ENCODE data around the gene PIWIL4.

PIWIL4 gene

DNA sequence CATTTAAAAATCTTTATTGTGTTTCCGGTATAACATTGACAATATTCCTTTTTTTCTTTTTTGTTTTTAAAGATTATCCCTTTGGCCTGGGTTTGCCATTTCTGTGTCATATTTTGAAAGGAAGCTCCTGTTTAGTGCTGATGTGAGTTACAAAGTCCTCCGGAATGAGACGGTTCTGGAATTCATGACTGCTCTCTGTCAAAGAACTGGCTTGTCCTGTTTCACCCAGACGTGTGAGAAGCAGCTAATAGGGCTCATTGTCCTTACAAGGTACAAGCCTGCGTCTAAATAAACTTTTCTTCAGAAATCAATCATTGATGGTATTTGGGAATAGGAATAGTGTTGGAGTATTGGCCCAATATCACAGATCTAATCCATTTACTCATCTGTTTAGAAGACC, 19.8 kb downstream of the PIWIL4 start:
- TF ChIP-seq GATA3 (IDR thresholded peaks at IDR 0.05; ENCODE audit: low read depth, low read length) = no peak
- TF ChIP-seq GATA2 (IDR thresholded peaks at IDR 0.05; ENCODE audit: low read depth, low read length) = no peak

DNA sequence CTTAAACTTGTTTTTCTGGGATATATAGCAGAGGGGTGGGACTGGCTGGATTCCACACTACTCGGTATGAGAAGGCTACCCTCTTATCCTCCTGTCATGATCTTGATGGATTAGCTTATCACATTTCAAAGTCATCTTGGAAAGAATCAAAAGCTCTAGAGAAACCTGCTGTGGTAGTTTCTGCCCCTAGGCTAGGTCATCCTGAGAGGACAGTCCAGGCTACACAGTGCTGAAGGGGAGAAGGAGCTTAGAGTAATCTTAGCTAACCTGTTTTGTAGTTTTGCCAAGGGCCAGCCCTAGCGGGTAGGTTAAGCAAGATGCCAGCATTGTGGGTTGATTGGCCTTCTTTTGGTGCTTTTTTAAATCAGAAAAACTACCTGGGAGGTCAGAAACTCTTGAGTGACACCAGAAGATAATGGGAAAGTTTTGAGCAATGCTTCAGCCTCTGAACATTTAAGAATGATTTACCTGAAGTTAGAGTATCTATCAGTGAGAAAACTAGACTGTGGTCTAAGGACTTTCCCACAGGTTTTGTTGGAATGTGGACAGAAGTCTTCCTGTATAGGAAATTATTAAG, 21.3 kb downstream of the PIWIL4 start:
- TF ChIP-seq GATA2 (IDR thresholded peaks at IDR 0.05; ENCODE audit: low read depth, low read length) (no peak), GATA3 (IDR thresholded peaks at IDR 0.05; ENCODE audit: low read depth, low read length) (no peak)

DNA sequence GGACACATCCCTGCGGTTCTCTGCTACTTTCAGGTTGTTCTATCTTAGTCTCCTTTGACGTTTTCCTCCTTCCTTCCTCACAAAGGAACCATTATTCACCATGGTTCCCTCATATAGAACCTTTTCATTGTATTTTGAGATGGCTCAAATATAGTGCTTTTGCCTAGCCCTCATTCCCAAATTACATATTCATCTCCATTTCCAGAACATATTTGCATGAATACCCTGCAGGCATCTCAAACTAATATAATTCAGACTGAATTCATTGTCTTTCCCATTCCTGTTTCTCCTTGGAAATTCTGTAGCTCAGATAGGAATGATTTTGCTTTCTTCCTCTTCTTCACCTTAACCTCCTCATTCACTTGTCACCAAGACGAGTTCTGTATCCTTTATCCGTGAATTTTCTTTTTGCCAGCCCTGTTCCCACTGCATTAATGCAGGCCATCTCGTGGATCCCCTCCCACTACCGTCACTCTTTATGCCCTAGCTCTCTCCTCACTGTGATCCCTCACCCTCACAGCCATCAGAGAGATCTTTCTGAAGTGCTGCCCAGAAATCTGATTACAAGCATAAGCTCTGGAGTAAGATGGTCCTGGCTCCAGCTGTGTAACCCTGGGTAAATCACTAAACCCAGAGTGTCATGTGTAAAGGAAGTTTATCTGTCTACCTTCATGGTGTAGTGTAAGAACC, 23.3 kb downstream of the PIWIL4 start:
- TF ChIP-seq GATA3 (IDR thresholded peaks at IDR 0.05; ENCODE audit: low read depth, low read length) (no peak), GATA2 (IDR thresholded peaks at IDR 0.05; ENCODE audit: low read depth, low read length) (no peak)

DNA sequence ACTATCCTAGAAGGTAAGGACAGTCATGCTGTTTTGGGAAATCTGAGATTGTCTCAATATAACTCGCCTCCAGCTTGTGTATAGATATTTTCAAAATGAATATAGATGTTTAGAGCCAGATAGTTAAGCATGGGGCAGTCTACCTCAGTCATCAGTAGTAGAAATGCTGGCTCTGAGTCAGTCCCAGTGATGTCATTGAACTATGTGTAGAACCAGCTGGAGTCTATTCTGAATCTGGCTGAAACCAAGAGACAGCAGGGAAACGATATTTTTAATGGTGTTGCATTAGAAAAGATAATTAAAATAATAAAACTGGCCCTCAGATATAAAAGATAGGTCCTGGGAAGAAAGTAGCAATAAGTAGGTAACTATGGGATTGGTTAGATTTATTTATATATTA, 25.9 kb downstream of the PIWIL4 start:
- TF ChIP-seq GATA2 (IDR thresholded peaks at IDR 0.05; ENCODE audit: low read depth, low read length) (no peak), GATA3 (IDR thresholded peaks at IDR 0.05; ENCODE audit: low read depth, low read length) (no peak)

DNA sequence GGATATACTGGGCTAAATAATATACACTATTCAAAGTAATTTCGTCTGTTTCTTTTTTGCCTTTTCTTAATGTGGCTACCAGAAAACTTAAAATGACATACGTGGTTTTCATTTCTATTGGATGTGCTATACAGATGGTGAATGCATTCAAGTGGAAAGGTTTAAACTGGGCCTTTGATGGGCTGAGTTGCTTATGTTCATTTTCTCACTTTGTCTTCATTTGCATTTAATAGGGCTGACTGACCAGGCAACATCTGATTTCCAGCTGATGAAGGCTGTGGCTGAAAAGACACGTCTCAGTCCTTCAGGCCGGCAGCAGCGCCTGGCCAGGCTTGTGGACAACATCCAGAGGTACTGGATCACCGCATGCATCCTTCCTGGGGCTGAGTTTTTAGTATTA, 27.9 kb downstream of the PIWIL4 start:
- TF ChIP-seq GATA3 (IDR thresholded peaks at IDR 0.05; ENCODE audit: low read depth, low read length) (no peak), GATA2 (IDR thresholded peaks at IDR 0.05; ENCODE audit: low read depth, low read length) (no peak)

DNA sequence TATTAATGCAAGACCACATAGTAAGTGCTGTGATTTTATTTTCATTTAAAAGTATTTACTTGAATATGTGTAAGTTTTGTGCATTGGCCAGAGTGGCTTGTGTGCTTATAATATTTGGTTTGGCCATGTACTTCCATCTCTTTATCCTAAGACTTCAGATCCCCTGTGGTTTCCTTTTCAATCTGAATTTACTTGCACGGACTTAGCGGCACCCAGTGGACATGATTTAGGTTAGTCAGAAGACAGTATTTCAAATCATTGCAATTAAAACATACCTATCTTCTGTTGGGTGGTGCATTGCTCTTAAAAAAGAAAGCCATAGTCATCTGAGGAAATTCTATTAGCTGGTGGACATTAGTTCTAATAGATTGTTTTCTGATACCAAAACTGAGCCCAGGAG, 30.7 kb downstream of the PIWIL4 start:
- TF ChIP-seq GATA2 (IDR thresholded peaks at IDR 0.05; ENCODE audit: low read depth, low read length) (no peak), GATA3 (IDR thresholded peaks at IDR 0.05; ENCODE audit: low read depth, low read length) (no peak)

DNA sequence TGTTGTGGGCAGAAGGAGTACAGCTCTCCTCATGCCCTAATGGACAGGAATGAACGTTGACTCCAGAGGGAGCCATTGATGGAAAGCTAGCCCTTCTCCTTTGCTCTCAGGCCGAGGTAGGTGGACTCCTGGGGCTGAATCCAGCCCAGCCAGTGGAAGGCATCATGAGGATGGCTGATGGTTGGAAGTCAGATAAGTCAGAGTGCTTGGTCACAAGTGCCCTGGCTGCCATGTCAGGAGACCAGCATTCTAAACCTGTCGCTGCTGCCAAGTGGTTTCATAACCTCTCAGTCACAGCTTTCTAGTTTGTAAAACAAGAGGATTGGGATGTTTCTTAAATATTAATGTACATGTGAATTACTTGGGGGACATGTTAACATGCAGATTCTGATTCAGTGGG, 32.3 kb downstream of the PIWIL4 start:
- TF ChIP-seq GATA2 (IDR thresholded peaks at IDR 0.05; ENCODE audit: low read depth, low read length) (no peak), GATA3 (IDR thresholded peaks at IDR 0.05; ENCODE audit: low read depth, low read length) (no peak)

DNA sequence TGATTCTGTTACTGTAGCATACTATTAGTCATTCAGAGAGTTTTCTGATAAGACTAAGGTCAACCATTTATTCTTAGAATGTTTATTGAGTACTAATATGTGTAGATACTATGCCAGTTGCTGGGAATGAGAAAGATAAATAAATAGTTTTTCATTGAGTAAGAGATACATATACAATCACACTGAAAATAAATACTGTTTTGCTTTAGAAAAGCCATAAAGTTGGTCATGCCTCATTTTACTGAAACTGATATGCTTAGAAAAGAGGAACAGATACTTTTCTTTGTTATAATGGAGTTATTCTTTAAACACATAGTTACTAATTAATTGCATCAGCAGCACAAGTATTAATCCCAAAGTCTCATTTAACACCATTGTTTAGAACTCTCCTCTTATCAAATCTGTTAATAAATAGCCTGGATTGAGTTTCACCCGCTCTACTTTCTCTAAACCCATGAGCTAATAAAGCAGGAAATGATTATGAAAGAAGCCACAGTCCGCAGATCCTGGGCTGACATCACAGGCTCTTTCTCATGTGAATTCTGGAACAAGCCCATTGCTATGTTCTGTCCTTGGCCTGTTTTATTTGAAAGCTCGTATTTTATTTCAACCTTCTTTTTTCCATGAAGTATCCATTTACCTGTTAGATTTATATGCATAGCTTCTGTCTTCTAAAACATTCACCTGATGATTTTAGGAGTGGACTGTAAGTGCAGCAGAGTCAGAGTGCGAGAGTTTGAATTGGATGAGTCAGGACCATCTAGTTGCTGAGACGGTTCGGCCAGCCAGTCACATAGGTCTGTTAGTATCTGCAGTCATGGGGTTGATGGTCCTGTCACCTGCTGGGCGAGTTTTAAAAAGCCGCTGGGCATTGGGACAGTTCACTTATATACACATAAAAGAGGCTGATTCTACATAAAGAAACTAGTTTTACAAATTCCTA, 35.5 kb downstream of the PIWIL4 start:
- TF ChIP-seq GATA2 (IDR thresholded peaks at IDR 0.05; ENCODE audit: low read depth, low read length) = no peak

DNA sequence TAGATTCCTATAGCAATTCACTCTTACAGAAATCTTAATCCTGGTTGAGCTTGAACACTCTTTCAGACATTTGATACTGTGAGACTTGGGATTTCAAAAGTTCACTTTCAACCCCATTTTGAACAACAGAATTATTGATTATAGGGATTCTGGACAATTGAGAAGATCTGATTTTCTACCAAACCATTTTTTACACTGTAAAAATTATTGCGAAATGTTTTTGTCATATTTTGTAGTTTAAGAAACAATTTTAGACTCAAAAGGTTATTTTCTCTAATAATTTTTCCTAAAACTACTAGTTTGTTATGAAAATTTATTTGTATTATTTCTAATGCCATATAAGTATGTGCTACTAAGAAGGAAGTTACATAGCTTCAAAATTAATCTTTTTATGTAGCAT, 36.4 kb downstream of the PIWIL4 start:
- TF ChIP-seq GATA2 (IDR thresholded peaks at IDR 0.05; ENCODE audit: low read depth, low read length) = no peak
- TF ChIP-seq GATA3 (IDR thresholded peaks at IDR 0.05; ENCODE audit: low read depth, low read length) = no peak

DNA sequence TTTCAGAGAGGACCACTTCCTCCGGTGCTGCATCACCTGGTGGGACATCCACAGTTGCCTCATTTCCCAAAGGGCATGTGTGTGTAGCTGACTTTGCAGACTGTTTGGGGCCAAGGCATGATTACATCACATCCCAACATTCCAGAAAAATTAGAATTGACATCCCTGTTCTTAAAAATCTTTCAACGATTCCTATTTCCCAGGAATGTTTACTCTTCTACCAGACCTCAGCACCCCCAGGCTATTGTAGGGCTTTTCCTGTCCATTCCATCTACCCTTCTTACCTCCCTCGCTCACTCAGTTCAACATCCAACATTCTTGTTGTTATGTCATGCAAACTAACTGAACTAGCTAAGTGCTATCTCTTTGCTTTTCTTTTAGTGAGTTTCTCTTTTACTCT, 37.3 kb downstream of the PIWIL4 start:
- TF ChIP-seq GATA2 (IDR thresholded peaks at IDR 0.05; ENCODE audit: low read depth, low read length) (no peak), GATA3 (IDR thresholded peaks at IDR 0.05; ENCODE audit: low read depth, low read length) (no peak)

DNA sequence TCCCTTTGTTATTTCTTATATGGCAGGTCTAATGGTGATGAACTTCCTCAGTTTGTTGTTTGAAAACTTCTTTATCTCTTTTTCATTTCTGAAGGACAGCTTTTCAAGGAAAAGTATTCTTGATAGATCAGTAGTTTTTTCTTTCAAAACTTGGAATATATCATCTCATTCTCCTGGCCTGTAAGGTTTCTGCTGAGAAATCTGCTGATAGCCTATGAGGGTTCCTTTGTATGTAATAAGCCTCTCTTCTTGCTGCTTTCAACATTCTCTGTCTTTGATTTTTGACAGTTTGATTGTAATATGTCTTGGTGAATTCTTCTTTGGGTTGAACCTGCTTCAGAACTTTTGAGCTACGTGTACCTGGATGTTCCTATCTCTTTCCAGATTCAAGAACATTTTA, 46.0 kb downstream of the PIWIL4 start:
- TF ChIP-seq GATA3 (IDR thresholded peaks at IDR 0.05; ENCODE audit: low read depth, low read length) = no peak
- no peak for TF ChIP-seq GATA2 (IDR thresholded peaks at IDR 0.05; ENCODE audit: low read depth, low read length)

DNA sequence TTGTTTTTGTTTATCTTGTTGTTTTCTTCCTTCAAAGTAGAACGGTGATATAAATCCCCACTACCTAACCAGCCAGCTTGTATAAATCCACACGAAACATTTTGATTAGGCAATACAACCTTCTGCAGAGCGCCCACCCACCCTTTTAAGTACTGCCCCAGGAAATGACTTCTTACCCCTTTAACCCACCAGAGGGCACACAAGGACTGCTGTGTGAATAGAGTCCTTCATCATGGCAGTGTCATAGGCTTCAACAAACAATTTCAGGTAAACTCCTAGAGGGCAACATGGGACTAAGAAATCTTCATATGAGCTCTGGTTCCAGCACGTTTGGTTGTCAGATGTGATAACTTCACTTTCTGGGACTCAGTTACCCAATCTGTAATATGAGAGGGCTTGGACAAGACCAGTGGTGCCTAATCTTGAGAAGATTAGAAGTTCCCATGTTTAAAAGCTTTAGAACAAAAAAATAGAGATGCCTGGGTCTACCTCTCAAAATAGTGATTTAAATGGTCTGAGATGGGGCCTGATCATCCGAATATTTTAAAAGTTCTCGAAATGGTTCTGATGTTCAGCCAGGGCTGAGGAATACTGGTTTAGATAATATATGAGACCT, 56.1 kb downstream of the PIWIL4 start:
- TF ChIP-seq GATA2 (IDR thresholded peaks at IDR 0.05; ENCODE audit: low read depth, low read length) (no peak), GATA3 (IDR thresholded peaks at IDR 0.05; ENCODE audit: low read depth, low read length) (no peak)

DNA sequence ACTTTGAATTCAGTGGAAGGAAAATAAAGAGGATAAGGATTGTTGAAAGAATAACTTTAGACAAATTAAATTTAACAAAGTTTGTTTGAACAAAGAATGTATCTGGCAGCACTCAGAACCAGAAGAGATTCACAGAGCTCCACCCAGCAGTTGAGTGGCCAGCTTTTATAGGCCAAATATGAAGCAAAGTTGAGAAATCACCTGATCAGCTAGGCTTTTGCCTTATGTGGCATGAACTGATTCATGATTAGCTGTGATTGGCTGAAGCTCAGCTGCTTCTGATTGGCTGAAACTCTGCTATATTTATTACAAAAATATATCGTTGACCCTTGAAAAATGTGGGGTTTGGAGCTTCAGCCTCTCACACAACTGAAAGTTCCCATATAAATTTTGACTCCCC, 62.6 kb downstream of the PIWIL4 start:
- TF ChIP-seq GATA2 (IDR thresholded peaks at IDR 0.05; ENCODE audit: low read depth, low read length) (no peak), GATA3 (IDR thresholded peaks at IDR 0.05; ENCODE audit: low read depth, low read length) (no peak)

DNA sequence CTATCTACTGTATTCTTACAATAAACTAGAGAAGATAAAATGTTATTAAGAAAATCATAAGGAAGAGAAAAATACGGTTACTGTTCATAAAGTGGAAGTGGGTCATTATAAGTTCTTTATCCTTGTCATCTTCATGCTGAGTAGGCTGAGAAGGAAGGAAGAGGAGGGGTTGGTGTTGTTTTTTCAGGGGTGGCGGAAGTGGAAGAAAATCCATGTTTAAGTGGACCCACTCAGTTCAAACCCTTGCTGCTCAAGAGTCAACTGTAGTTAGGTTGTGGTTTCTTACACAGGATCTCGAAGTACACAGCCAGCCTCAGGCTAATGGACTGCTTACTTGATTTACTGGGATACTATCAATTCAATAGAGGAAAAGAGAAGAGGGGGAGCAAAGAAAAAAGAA, 63.1 kb downstream of the PIWIL4 start:
- TF ChIP-seq GATA2 (IDR thresholded peaks at IDR 0.05; ENCODE audit: low read depth, low read length) (no peak), GATA3 (IDR thresholded peaks at IDR 0.05; ENCODE audit: low read depth, low read length) (no peak)

All from SH-SY5Y (cell line).